LNCAP (cell line): Measurements from ENCODE around the gene DPYSL3.

Experiments
- CTCF ChIP-seq: fragments of 450-650 bp; IDR thresholded peaks from 2 replicates; pipeline ENCODE4 v1.5.1; 2017; ENCODE audit warnings: mild to moderate bottlenecking

Gene DPYSL3

GRCh38 chr5:147431586-147431985 is 78.3 kb downstream of the DPYSL3 start:
- no peak for TF ChIP-seq CTCF

GRCh38 chr5:147430628-147431027 is 79.2 kb downstream of the DPYSL3 start:
- no peak for TF ChIP-seq CTCF

- no peak for TF ChIP-seq CTCF
Observed at GRCh38 chr5:147427521-147428401, 82.1 kb downstream of the DPYSL3 start.

GRCh38 chr5:147426640-147427327 is 83.1 kb downstream of the DPYSL3 start:
- TF ChIP-seq CTCF = no peak

- no peak for TF ChIP-seq CTCF
Observed at GRCh38 chr5:147418613-147419012, 91.3 kb downstream of the DPYSL3 start.

GRCh38 chr5:147417135-147417813 is 92.6 kb downstream of the DPYSL3 start:
- TF ChIP-seq CTCF = no peak

- no peak for TF ChIP-seq CTCF
Observed at GRCh38 chr5:147415651-147416050, 94.2 kb downstream of the DPYSL3 start.
